Measurements from ENCODE around the gene DDX6. TPM values are rescaled to one million over a fixed set of nuclear protein-coding genes. Genes with fewer than 3 reads are reported as not detected.
"Not testable (repeated sequence)": the region's sequence is repeated elsewhere in the genome, so short reads cannot be mapped to it uniquely, and the experiment has no call there.

The DDX6 gene
- total and polyA plus RNA-seq, 10 donors, result 36.3 to 206 (median 167) TPM

- no peak for TF ChIP-seq POLR2AphosphoS5 (IDR thresholded peaks at IDR 0.05)
- TF ChIP-seq CTCF (IDR thresholded peaks at IDR 0.05 in 8 of 11, conservative IDR thresholded peaks at IDR 0.05 in 3 of 11), result no peak
- no peak for TF ChIP-seq POLR2A (IDR thresholded peaks at IDR 0.05)
- peaks cover 0 to 1% (median 0%) of the 10 kb centered on the region in 6 donors for H3K36me3 ChIP-seq
- 92 to 95% (median 95%) methylated on average over 6 of the region's 6 CpGs for WGBS, 5 donors
- DNase-seq, result no peak
- no peaks in the 10 kb centered on the region for H3K27me3 ChIP-seq (replicated peaks in 1 of 7)
- no peaks in the 10 kb centered on the region for H3K9me3 ChIP-seq
- H3K4me1 ChIP-seq, result no peaks in the 10 kb centered on the region
- intact Hi-C loops (cut with DNase I; ENCODE audit: low total_unique reads), result no loop called here
- H3K4me3 ChIP-seq, result no peak overlapping the region
- H3K27ac ChIP-seq, result no peak overlapping the region
These were observed 48.7 kb downstream of the DDX6 start for GRCh38 chr11:118742304-118742703.

- Histone ChIP-seq H3K27me3 (replicated peaks in 1 of 7) (no peaks in the 10 kb centered on the region), H3K9me3 (no peaks in the 10 kb centered on the region), H3K4me1 (no peaks in the 10 kb centered on the region), H3K27ac (no peak overlapping the region), H3K36me3 (no peaks in the 10 kb centered on the region), H3K4me3 (no peak overlapping the region)
- WGBS, 5 donors, result 35 to 55% (median 38%) methylated on average over 1 of the region's 1 CpG
- no peak for DNase-seq
- TF ChIP-seq POLR2A (IDR thresholded peaks at IDR 0.05), result no peak
- TF ChIP-seq POLR2AphosphoS5 (IDR thresholded peaks at IDR 0.05), result no peak
- no peak for TF ChIP-seq CTCF (IDR thresholded peaks at IDR 0.05 in 8 of 11, conservative IDR thresholded peaks at IDR 0.05 in 3 of 11)
- intact Hi-C loops (cut with DNase I; ENCODE audit: low total_unique reads), result no loop called here
These were observed 50.1 kb downstream of the DDX6 start for GRCh38 chr11:118740892-118741291.

- DNase-seq, result no peak
- H3K36me3 ChIP-seq, result no peaks in the 10 kb centered on the region
- H3K4me3 ChIP-seq, result no peak overlapping the region
- no peaks in the 10 kb centered on the region for H3K9me3 ChIP-seq
- no peaks in the 10 kb centered on the region for H3K27me3 ChIP-seq (replicated peaks in 1 of 7)
- no peak overlapping the region for H3K27ac ChIP-seq
- intact Hi-C loops (cut with DNase I; ENCODE audit: low total_unique reads), result no loop called here
- TF ChIP-seq POLR2AphosphoS5 (IDR thresholded peaks at IDR 0.05) (no peak), POLR2A (IDR thresholded peaks at IDR 0.05) (no peak), CTCF (IDR thresholded peaks at IDR 0.05 in 8 of 11, conservative IDR thresholded peaks at IDR 0.05 in 3 of 11) (no peak)
- 79 to 92% (median 89%) methylated on average over 2 of the region's 2 CpGs for WGBS, 5 donors
- no peaks in the 10 kb centered on the region for H3K4me1 ChIP-seq
These were observed 55.8 kb downstream of the DDX6 start for GRCh38 chr11:118735203-118735602.

GRCh38 chr11:118734031-118734430 is 56.9 kb downstream of the DDX6 start:
- no peak overlapping the region for H3K4me3 ChIP-seq
- no peak for TF ChIP-seq POLR2A (IDR thresholded peaks at IDR 0.05)
- TF ChIP-seq POLR2AphosphoS5 (IDR thresholded peaks at IDR 0.05), result no peak
- TF ChIP-seq CTCF (IDR thresholded peaks at IDR 0.05 in 8 of 11, conservative IDR thresholded peaks at IDR 0.05 in 3 of 11), result no peak
- H3K36me3 ChIP-seq, result no peaks in the 10 kb centered on the region
- no peak overlapping the region for H3K27ac ChIP-seq
- no peaks in the 10 kb centered on the region for H3K4me1 ChIP-seq
- intact Hi-C loops (cut with DNase I; ENCODE audit: low total_unique reads), result no loop called here
- WGBS, 5 donors, result 42 to 79% (median 61%) methylated on average over 4 of the region's 4 CpGs
- no peaks in the 10 kb centered on the region for H3K9me3 ChIP-seq
- DNase-seq, result no peak
- H3K27me3 ChIP-seq (replicated peaks in 1 of 7), result no peaks in the 10 kb centered on the region

GRCh38 chr11:118729753-118730152 is 61.2 kb downstream of the DDX6 start:
- H3K36me3 ChIP-seq; H3K27me3 ChIP-seq (replicated peaks in 1 of 7); H3K27ac ChIP-seq; H3K4me1 ChIP-seq; intact Hi-C loops (cut with DNase I; ENCODE audit: low total_unique reads); DNase-seq; H3K4me3 ChIP-seq; H3K9me3 ChIP-seq: not testable (repeated sequence)
- WGBS, 5 donors, result 27 to 81% (median 67%) methylated on average over 3 to 4 of the region's 6 CpGs
